ENCODE measurements around the gene OLAH. TPM values are rescaled to one million over a fixed set of nuclear protein-coding genes. Genes with fewer than 3 reads are reported as not detected.
"Not testable (repeated sequence)": the region's sequence is repeated elsewhere in the genome, so short reads cannot be mapped to it uniquely, and the experiment has no call there.

OLAH gene
- total RNA-seq (not detected in 2 replicates), polyA plus RNA-seq (not detected in 2 replicates)

- H3K4me2 ChIP-seq, result no peak within 1 kb of the TSS
- WGBS (ENCODE audit: low lambda C conversion rate, missing lambda C conversion rate), result 89% methylated on average over 1 of the region's 1 CpG
- TF ChIP-seq EZH2phosphoT487 (IDR thresholded peaks at IDR 0.05; ENCODE audit: low read depth, severe bottlenecking, unreplicated experiment) (no peak), EZH2 (IDR thresholded peaks at IDR 0.05; ENCODE audit: borderline replicate concordance) (no peak), CTCF (IDR thresholded peaks at IDR 0.05; ENCODE audit: poor library complexity) (no peak)
- no peak within 1 kb of the TSS for H3K4me3 ChIP-seq
- DNase-seq (ENCODE audit: low spot score), result no peak
- no peaks in the 10 kb centered on the region for H3K27me3 ChIP-seq
- H4K20me1 ChIP-seq (ENCODE audit: insufficient read depth, poor library complexity, severe bottlenecking), result no peaks in the 10 kb centered on the region
- H3K9me3 ChIP-seq (ENCODE audit: low read depth), result no peaks in the 10 kb centered on the region
- H3K4me1 ChIP-seq (ENCODE audit: insufficient read depth), result no peaks in the 10 kb centered on the region
- no peak within 1 kb of the TSS for H3K27ac ChIP-seq
- no peak within 1 kb of the TSS for H2AFZ ChIP-seq
- no peaks in the 10 kb centered on the region for H3K79me2 ChIP-seq
- H3K9me2 ChIP-seq (replicated peaks; ENCODE audit: insufficient read depth), result no peaks in the 10 kb centered on the region
- H3K36me3 ChIP-seq (replicated peaks; ENCODE audit: insufficient read depth, low read depth), result no peaks in the 10 kb centered on the region
Observed at GRCh38 chr10:15043674-15044073, at the start of gene OLAH. Gene OLAH (plus strand): TSS chr10:15043943. CDS start chr10:15047289, 3,346 bp downstream.

DNA sequence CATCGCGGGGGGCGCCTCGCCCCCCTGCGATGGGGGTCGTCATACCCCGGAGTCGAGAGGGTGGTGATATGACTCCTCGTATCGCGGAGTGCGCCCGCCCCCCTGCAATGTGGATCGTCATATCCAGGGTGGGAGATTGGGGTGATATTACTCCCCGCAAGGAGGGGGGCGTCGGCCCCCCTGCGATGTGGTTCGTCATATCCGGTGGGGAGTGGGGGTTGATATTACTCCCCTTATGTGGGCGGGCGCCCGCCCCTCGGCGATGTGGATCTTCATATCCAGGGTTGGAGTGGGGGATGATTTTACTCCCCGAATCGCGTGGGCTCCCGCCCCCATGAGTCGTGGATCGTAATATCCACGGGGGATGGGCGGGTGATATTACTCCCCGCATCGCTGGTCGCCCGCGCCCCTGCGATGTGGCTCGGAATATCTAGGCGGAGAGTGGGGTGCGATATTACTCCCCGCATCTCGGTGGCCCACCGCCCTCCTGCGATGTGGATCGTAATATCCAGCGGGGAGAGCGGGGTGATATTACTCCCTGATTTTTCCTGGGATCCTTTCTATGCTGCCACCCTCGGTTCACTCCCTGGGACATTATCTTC lies 47.7 kb upstream of the OLAH start:
- Histone ChIP-seq H3K9me2 (replicated peaks; ENCODE audit: insufficient read depth) (no peaks in the 10 kb centered on the region), H3K79me2 (no peaks in the 10 kb centered on the region), H2AFZ (no peak overlapping the region), H3K27ac (no peak overlapping the region), H3K4me3 (no peak overlapping the region), H3K4me1 (ENCODE audit: insufficient read depth) (no peaks in the 10 kb centered on the region), H3K27me3 (no peaks in the 10 kb centered on the region), H3K9me3 (ENCODE audit: low read depth) (no peaks in the 10 kb centered on the region), H3K4me2 (no peak overlapping the region), H3K36me3 (replicated peaks; ENCODE audit: insufficient read depth, low read depth) (no peaks in the 10 kb centered on the region), H4K20me1 (ENCODE audit: insufficient read depth, poor library complexity, severe bottlenecking) (no peaks in the 10 kb centered on the region)
- TF ChIP-seq EZH2 (IDR thresholded peaks at IDR 0.05; ENCODE audit: borderline replicate concordance), result no peak
- TF ChIP-seq CTCF (IDR thresholded peaks at IDR 0.05; ENCODE audit: poor library complexity), result no peak
- TF ChIP-seq EZH2phosphoT487 (IDR thresholded peaks at IDR 0.05; ENCODE audit: low read depth, severe bottlenecking, unreplicated experiment), result no peak
- DNase-seq (ENCODE audit: low spot score), result no peak
- 96% methylated on average over 33 of the region's 50 CpGs for WGBS (ENCODE audit: low lambda C conversion rate, missing lambda C conversion rate)

GRCh38 chr10:15013530-15013929 lies 30.2 kb upstream of the OLAH start:
- H3K4me3 ChIP-seq; H3K9me3 ChIP-seq (ENCODE audit: low read depth); H3K4me2 ChIP-seq; H3K27me3 ChIP-seq; H3K27ac ChIP-seq; H3K36me3 ChIP-seq (replicated peaks; ENCODE audit: insufficient read depth, low read depth); H3K4me1 ChIP-seq (ENCODE audit: insufficient read depth); H2AFZ ChIP-seq; H3K9me2 ChIP-seq (replicated peaks; ENCODE audit: insufficient read depth); H3K79me2 ChIP-seq; H4K20me1 ChIP-seq (ENCODE audit: insufficient read depth, poor library complexity, severe bottlenecking): not testable (repeated sequence)
- WGBS (ENCODE audit: low lambda C conversion rate, missing lambda C conversion rate), result 67% methylated on average over 5 of the region's 5 CpGs
- peak; percentile 11 for DNase-seq (ENCODE audit: low spot score)

- Histone ChIP-seq H3K9me2 (replicated peaks; ENCODE audit: insufficient read depth) (no peaks in the 10 kb centered on the region), H3K4me3 (no peak overlapping the region), H3K36me3 (replicated peaks; ENCODE audit: insufficient read depth, low read depth) (no peaks in the 10 kb centered on the region), H3K4me1 (ENCODE audit: insufficient read depth) (no peaks in the 10 kb centered on the region), H3K27ac (no peak overlapping the region), H3K4me2 (no peak overlapping the region), H4K20me1 (ENCODE audit: insufficient read depth, poor library complexity, severe bottlenecking) (no peaks in the 10 kb centered on the region), H2AFZ (no peak overlapping the region), H3K79me2 (no peaks in the 10 kb centered on the region), H3K9me3 (ENCODE audit: low read depth) (no peaks in the 10 kb centered on the region), H3K27me3 (no peaks in the 10 kb centered on the region)
- 95% methylated on average over 7 of the region's 7 CpGs for WGBS (ENCODE audit: low lambda C conversion rate, missing lambda C conversion rate)
- no peak for DNase-seq (ENCODE audit: low spot score)
- TF ChIP-seq EZH2phosphoT487 (IDR thresholded peaks at IDR 0.05; ENCODE audit: low read depth, severe bottlenecking, unreplicated experiment) (no peak), EZH2 (IDR thresholded peaks at IDR 0.05; ENCODE audit: borderline replicate concordance) (no peak), CTCF (IDR thresholded peaks at IDR 0.05; ENCODE audit: poor library complexity) (no peak)
Observed at GRCh38 chr10:15015451-15015850, 28.3 kb upstream of the OLAH start.

GRCh38 chr10:15020966-15021365 lies 22.8 kb upstream of the OLAH start:
- H3K4me2 ChIP-seq; H3K27ac ChIP-seq; H3K27me3 ChIP-seq; H3K79me2 ChIP-seq; H3K4me1 ChIP-seq (ENCODE audit: insufficient read depth); H2AFZ ChIP-seq; H4K20me1 ChIP-seq (ENCODE audit: insufficient read depth, poor library complexity, severe bottlenecking); DNase-seq (ENCODE audit: low spot score); H3K9me2 ChIP-seq (replicated peaks; ENCODE audit: insufficient read depth); H3K36me3 ChIP-seq (replicated peaks; ENCODE audit: insufficient read depth, low read depth); H3K9me3 ChIP-seq (ENCODE audit: low read depth); H3K4me3 ChIP-seq: not testable (repeated sequence)
- WGBS (ENCODE audit: low lambda C conversion rate, missing lambda C conversion rate), result 84% methylated on average over 5 of the region's 5 CpGs

- WGBS (ENCODE audit: low lambda C conversion rate, missing lambda C conversion rate), result 89% methylated on average over 6 of the region's 6 CpGs
- H3K9me2 ChIP-seq (replicated peaks; ENCODE audit: insufficient read depth); H3K9me3 ChIP-seq (ENCODE audit: low read depth); H4K20me1 ChIP-seq (ENCODE audit: insufficient read depth, poor library complexity, severe bottlenecking); H3K4me1 ChIP-seq (ENCODE audit: insufficient read depth); H3K27me3 ChIP-seq; H2AFZ ChIP-seq; H3K4me2 ChIP-seq; H3K4me3 ChIP-seq; DNase-seq (ENCODE audit: low spot score); H3K27ac ChIP-seq; H3K79me2 ChIP-seq; H3K36me3 ChIP-seq (replicated peaks; ENCODE audit: insufficient read depth, low read depth): not testable (repeated sequence)
Observed at GRCh38 chr10:15023079-15023478, 20.7 kb upstream of the OLAH start.
